ENCODE results near the gene MAP3K10.
A peak's percentile ranks its signal among the peaks of the same experiment; 100 is the strongest.
"Not testable (repeated sequence)": the region's sequence is repeated elsewhere in the genome, so short reads cannot be mapped to it uniquely, and the experiment has no call there.

MAP3K10 gene

GRCh38 chr19:40213882-40214570, 22.8 kb downstream of the MAP3K10 start:
- in situ Hi-C loops (cut with HindIII; ENCODE audit: low pct_unique_long_range_greater_than_20kb, low sequenced_read_pairs), result no loop called here
- DNase-seq (ENCODE audit: low read depth in 1 of 2, low spot score in 1 of 2), result no peak
- TF ChIP-seq JUND (IDR thresholded peaks at IDR 0.05; ENCODE audit: low read depth), result no peak

- DNase-seq (ENCODE audit: low read depth in 1 of 2, low spot score in 1 of 2), result no peak
- TF ChIP-seq JUND (IDR thresholded peaks at IDR 0.05; ENCODE audit: low read depth), result no peak
- in situ Hi-C loops (cut with HindIII; ENCODE audit: low pct_unique_long_range_greater_than_20kb, low sequenced_read_pairs), result no loop called here
Measured at GRCh38 chr19:40214936-40215335, 23.7 kb downstream of the MAP3K10 start.

- TF ChIP-seq JUND (IDR thresholded peaks at IDR 0.05; ENCODE audit: low read depth), result no peak
- DNase-seq (ENCODE audit: low read depth in 1 of 2, low spot score in 1 of 2), result no peak
- in situ Hi-C loops (cut with HindIII; ENCODE audit: low pct_unique_long_range_greater_than_20kb, low sequenced_read_pairs), result no loop called here
Measured at GRCh38 chr19:40216013-40216776, 25.0 kb downstream of the MAP3K10 start.

GRCh38 chr19:40216777-40217026, 25.5 kb downstream of the MAP3K10 start:
- TF ChIP-seq JUND (IDR thresholded peaks at IDR 0.05; ENCODE audit: low read depth), result no peak
- in situ Hi-C loops (cut with HindIII; ENCODE audit: low pct_unique_long_range_greater_than_20kb, low sequenced_read_pairs), result no loop called here
- DNase-seq (ENCODE audit: low read depth in 1 of 2, low spot score in 1 of 2), result no peak

- in situ Hi-C loops (cut with HindIII; ENCODE audit: low pct_unique_long_range_greater_than_20kb, low sequenced_read_pairs), result no loop called here
- peak; percentile 72 to 89 for DNase-seq (ENCODE audit: low read depth in 1 of 2, low spot score in 1 of 2)
- no peak for TF ChIP-seq JUND (IDR thresholded peaks at IDR 0.05; ENCODE audit: low read depth)
Measured at GRCh38 chr19:40217027-40217810, 26.0 kb downstream of the MAP3K10 start.

- TF ChIP-seq JUND (IDR thresholded peaks at IDR 0.05; ENCODE audit: low read depth), result no peak
- DNase-seq (ENCODE audit: low read depth in 1 of 2, low spot score in 1 of 2), result no peak
- in situ Hi-C loops (cut with HindIII; ENCODE audit: low pct_unique_long_range_greater_than_20kb, low sequenced_read_pairs), result no loop called here
Measured at GRCh38 chr19:40217934-40218890, 27.0 kb downstream of the MAP3K10 start, which contains the start of gene TTC9B. Gene TTC9B, minus strand, starts transcription at chr19:40218384. Its CDS starts 3 bp downstream, at chr19:40218381.

GRCh38 chr19:40219029-40219428, 27.8 kb downstream of the MAP3K10 start:
- in situ Hi-C loops (cut with HindIII; ENCODE audit: low pct_unique_long_range_greater_than_20kb, low sequenced_read_pairs); DNase-seq (ENCODE audit: low read depth in 1 of 2, low spot score in 1 of 2): not testable (repeated sequence)

- DNase-seq (ENCODE audit: low read depth in 1 of 2, low spot score in 1 of 2), result peak in 1 of 2 experiments; percentile 13
- TF ChIP-seq JUND (IDR thresholded peaks at IDR 0.05; ENCODE audit: low read depth), result no peak
- in situ Hi-C loops (cut with HindIII; ENCODE audit: low pct_unique_long_range_greater_than_20kb, low sequenced_read_pairs), result no loop called here
Measured at GRCh38 chr19:40219721-40220276, 28.6 kb downstream of the MAP3K10 start.

- DNase-seq (ENCODE audit: low read depth in 1 of 2, low spot score in 1 of 2), result no peak
- in situ Hi-C loops (cut with HindIII; ENCODE audit: low pct_unique_long_range_greater_than_20kb, low sequenced_read_pairs), result no loop called here
- TF ChIP-seq JUND (IDR thresholded peaks at IDR 0.05; ENCODE audit: low read depth), result no peak
Measured at GRCh38 chr19:40220674-40221073, 29.4 kb downstream of the MAP3K10 start.

- TF ChIP-seq JUND (IDR thresholded peaks at IDR 0.05; ENCODE audit: low read depth), result no peak
- peak; percentile 85 to 90 for DNase-seq (ENCODE audit: low read depth in 1 of 2, low spot score in 1 of 2)
- in situ Hi-C loops (cut with HindIII; ENCODE audit: low pct_unique_long_range_greater_than_20kb, low sequenced_read_pairs), result no loop called here
Measured at GRCh38 chr19:40221858-40222619, 30.8 kb downstream of the MAP3K10 start.

- in situ Hi-C loops (cut with HindIII; ENCODE audit: low pct_unique_long_range_greater_than_20kb, low sequenced_read_pairs), result no loop called here
- no peak for TF ChIP-seq JUND (IDR thresholded peaks at IDR 0.05; ENCODE audit: low read depth)
- no peak for DNase-seq (ENCODE audit: low read depth in 1 of 2, low spot score in 1 of 2)
Measured at GRCh38 chr19:40223135-40223822, 32.1 kb downstream of the MAP3K10 start.
